NCI-H128 (cell line): ENCODE results near the gene SPON2.
A peak's percentile ranks its signal among the peaks of the same experiment; 100 is the strongest.

Experiments used
- DNase-seq: peaks from one replicate; lab custom pipeline; 2025; ENCODE audit not compliant: unreplicated experiment; lab: John Stamatoyannopoulos, UW

The SPON2 gene

DNA sequence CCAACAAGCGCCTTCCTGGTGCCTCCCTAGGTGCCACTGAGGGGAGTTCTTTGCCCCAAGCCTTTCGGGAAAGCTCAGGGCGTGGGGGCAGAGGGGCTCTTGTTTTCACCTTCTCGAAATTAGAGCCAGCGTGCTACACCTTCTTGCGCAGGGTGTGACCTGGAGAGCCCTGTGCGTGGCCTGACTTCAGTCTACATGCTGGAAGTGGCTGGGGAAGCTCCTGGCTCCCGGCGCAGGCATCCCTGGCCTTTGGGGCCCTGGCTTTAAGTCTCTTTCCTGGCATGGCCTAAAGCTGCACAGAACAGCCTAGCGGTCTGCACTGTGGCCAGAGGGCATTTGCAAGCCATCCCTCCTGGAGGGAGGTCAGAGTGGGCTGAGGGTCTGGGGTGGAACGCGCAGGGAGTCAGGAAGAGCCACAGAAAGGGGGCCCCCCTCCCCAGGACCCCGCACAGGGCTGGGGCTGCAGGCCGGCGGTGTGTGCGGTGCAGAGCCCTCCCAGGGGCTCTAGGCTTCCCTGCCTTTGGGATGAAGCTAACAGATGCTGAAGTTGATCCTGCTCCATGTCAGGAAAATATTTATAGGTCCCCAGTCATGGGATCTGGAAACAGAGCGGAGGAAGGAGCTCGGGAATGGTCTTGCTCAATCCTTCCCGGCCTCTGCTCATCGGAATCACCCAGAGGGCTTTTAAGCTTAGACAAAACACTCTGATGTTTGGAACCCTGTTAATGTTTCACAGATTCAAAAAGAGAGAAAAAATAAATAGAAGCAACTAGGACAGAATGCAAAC is 781 bp upstream of the SPON2 start:
- DNase-seq: no peak

DNA sequence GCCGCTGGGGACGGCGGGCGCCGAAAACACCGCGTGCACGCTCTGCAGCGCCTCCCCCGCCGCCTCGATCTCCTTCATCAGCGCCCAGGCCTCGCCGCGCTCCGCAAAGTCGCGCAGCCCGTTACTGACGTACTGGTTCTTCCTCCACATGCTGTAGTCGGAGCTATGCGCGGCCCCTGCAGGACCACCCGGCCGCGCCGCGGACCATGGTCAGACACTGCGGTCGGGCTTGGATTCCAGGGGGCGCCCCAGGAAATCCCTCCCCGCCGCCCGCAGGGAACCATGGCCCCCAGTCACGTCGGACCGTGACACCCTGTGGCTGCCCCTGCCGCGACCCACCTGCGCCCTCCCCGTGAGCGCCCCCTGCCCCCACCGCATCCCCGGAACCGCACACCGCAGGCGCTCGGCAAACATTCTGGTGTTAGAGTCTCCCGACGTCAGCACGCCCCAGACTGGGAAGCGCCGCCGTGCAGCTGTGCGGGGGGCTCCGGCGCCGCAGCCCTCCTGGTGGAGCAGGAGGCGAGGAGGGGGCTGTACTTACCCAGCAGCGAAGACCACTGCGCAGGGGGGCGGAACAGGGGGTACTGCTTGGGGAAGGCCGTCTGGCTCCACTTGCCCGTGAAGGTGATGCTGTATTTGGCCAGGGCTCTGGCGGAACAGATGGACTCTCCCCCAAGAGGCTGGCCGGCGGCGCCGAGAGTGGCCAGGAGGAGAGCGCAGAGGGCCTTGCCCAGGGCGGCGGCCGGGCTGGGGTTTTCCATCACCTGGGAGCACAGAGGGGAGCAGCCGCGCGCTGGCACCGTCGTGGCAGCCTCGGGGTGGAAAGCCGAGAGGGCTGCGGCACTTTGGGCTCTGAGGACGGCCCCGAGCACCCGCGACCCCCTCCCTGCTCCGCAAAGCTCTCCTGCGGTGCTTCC is 814 bp downstream of the SPON2 start:
- DNase-seq: no peak

GRCh38 chr4:1170976-1171310 is 1.4 kb downstream of the SPON2 start:
- no peak for DNase-seq

DNA sequence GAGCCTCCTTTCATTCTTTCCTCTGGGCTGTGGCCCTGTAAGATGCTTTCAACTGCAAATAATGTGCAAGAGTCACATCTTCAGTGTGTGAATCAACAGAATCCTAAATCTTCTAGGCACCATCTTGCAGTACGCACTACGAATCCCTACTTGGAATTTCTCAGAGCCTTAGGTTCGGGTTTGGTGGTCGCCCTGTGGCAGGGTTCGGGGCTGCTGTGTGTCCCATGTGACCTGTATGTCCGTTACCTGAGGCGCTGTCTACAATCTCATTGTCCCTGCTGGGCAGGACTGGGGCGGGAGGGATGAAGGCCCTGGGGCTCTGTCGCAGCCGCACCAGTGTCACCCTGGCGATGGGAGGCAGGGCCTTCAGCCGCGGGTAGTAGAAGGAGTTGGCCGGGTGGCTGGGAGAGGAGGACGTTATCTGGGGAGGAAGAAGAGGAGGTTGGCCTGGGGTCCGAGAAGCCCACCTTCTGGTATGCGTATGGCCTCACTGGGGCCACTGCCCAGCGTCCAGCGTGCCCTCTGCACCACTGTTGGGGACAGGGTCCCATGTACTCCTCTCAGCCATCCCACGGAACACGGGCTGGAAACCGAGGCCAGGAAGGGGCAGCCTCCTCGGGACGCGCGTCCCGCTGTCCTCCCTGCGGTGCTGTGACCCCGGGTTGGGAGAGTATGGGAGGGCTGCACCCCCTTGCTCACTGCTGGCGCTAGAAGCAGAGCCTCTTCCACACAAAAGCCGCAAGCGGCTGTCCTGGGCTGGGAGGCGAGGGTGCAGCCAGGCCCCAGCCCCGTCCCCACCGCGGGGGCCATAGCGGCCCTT is 2.0 kb downstream of the SPON2 start:
- DNase-seq: no peak

DNA sequence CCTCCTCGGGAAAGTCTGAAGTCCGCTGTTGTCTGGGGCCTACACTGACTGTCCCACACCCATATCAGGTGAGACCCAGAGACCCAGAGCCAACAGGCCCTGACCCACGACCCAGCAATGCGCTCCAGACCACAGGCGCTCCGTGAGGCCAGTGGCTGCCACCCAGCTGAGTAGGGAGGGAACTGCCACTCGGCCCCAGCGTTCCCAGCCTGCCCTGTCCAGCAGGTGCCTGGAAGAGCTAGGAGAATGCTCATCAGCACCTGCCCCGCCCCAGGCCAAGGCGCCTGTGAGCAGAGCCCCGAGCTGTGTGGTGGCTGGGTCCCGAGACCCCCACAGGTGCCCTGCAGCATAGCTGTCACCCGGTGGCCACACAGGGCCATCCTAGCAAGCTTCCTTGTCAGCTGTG is 2.7 kb downstream of the SPON2 start:
- no peak for DNase-seq

GRCh38 chr4:1169171-1169671 is 3.2 kb downstream of the SPON2 start:
- DNase-seq: no peak

- DNase-seq: no peak
Measured at GRCh38 chr4:1168191-1169101, 3.9 kb downstream of the SPON2 start.

DNA sequence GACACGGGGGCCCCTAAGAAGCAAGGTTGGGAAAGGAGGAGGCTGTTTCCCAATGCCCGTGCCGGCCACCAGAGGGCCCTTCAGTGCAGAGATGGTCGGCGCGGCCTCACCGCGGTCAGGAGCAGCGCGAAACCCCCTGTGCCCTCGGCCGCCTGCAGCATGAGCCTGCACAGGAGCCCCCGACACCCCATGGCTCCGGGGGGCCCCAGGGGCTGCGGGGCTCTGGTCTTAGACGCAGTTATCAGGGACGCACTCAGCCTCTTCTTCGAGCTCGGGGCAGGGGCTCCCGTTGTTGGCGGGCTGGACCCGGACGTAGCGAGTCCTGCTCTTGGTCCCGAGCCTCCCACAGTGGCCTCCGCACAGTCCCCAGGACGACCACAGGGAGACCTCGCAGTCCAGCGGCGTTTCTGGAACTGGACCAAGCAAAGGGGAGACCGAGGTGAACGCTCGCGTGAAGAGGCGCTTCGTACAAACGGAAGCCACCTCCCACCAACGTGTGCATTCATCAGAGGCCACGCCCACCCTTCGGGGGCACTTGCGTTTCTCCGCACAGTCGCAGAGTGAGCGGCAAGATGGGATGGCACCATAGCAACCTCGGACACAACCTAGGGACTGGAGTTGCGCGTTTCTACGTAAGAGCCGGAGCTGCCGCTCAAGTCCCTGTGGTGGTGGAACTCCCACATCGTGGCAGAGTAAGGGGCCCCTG is 5.0 kb downstream of the SPON2 start:
- peak; percentile 47 for DNase-seq

DNA sequence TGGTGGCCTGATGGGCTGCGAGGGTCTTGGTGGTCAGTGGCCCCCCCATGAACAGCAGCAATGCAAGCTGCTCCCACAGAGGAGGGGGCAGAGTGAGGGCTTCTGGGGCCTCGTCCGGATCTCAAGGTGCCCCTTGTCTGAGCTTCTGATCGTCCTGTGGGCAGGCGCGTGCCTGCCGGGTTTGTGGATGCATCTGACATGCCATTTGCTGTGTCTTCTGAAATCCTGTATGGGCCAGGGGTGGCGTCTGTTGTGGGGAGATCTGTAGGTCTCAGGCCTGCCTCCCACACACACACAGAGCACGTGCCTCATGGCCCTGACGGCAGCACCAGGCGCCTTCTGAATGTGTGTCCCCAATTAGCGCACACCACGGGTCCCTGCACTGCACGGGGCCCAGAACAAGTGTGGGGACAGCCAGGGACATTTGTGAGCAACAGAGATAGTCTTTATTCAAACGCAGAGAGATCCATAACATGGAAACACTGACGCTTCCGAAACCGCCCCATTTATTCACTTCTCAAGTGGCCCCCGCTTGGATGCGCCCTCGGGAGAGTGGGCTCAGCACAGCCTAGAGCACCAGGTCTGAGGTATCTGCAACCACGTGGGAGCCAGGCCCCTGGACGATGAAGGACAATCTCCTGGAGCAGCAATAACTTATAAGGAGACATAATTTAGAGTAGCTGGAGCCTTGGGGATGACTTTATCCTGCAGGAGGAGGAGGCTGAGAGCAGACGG is 5.7 kb downstream of the SPON2 start:
- no peak for DNase-seq

DNA sequence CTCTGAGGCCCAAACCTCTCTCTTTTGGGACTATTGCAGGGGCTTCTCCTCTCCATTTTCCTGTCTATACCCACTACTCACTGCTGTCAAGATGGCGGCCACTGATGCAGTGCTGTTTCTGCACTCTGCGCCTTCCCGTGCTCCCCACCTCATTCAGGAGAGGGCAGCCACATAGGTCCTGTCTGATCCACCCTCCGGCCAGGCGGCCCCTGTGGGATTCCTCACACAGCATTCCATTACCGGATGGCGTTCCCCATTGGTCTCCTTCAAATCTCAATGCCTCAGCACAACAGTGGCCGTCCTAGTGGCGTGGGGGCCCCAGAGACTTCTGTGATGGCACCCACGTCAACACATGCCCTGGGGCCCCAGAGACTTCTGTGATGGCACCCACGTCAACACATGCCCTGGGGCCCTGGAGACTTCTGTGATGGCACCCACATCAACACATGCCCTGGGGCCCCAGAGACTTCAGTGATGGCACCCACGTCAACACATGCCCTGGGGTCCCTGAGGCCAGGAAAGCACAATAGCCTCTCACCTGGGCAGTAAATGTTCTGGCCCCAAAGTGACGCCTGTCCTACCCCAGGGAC is 7.3 kb downstream of the SPON2 start:
- DNase-seq: no peak

- no peak for DNase-seq
Measured at GRCh38 chr4:1164444-1164843, 7.9 kb downstream of the SPON2 start.

DNA sequence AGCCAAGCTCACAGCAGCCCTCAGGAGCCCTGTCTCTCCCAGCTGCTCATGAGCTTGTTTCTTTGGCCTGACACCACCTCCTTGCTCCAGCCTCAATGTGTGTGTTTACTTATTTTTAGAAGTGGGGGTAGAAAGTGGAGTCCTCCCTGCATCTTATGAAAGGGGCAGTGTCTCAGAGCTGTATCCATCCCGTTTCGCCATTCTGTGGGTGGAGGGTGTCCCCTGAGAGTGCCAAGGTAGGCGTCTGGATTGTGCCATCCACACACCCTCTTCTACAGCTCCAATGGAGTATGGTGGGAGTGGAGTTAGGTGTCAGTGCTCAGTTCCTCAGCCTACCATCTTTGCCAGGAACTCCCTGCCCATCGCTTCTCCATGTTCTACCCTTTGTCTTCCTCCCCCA is 8.3 kb downstream of the SPON2 start:
- DNase-seq: no peak

DNA sequence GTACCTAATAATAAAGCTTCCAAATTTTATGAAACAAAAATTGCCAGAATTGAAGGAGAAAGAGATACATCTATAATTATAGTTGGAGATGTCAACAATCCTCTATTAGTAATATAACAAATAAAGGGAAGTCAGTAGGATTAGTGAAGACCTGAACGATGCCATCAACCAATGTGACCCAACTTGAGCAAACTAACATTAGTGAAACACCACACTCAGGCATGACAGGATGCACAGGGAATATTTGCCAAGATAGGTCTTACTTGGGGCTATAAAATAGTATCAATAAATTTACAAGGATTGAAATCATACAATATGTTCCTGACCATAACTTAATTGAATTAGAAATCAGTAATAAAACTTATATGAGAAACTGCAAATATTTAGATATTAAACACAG is 12.0 kb downstream of the SPON2 start:
- DNase-seq: no peak

DNA sequence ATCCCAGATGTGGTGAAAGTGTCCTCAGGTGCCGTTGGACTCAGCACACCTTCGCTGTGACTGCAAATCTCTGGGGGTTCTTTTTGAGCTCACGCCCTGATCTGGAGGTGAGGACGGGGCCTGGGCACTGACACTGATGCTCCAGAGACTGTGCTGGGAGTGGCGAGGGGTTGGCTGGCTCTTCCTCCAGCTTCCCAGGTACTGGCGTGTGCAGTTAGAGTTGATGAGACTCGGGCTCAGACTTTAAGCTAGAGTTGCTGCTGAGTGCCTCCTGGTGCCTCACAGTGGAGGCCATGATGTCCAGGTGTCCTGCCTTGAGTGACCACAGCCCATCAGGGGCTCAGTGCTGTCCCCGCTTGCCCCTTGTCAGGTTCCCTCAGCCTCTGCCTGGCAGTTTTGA is 16.3 kb downstream of the SPON2 start:
- no peak for DNase-seq

- DNase-seq: no peak
Measured at GRCh38 chr4:1155314-1155713, 17.1 kb downstream of the SPON2 start.

DNA sequence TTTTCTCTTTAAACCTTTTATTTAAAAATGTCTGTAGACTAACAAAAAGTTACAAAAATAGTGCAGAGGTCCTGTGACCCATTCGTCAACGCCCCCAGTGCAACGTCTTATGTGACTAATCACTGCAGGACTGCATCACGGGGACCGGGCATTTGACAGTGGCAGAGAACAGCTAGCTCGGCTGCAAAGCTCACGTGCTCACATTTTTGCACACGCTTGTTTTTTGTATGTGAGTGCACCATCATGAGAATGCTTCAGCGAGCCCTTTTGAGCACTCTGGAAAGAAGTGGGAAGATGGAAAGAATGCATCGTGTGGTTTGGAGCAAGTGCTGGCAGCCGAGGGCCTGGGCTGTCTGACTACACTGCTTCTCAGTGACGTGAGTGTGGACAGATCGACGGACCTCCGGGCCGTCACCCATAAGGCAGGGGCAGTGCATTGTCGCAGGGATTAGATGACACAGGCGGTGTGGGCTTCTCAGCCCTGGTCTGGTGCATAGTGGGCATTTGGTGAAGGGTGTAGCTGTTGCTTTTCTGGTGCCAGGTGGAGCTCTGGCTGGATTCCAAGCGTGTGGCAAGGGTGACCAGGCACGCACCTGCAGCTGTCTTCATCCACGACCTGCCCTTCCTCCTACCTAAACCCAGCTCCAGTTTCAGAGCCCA is 17.7 kb downstream of the SPON2 start:
- no peak for DNase-seq

DNA sequence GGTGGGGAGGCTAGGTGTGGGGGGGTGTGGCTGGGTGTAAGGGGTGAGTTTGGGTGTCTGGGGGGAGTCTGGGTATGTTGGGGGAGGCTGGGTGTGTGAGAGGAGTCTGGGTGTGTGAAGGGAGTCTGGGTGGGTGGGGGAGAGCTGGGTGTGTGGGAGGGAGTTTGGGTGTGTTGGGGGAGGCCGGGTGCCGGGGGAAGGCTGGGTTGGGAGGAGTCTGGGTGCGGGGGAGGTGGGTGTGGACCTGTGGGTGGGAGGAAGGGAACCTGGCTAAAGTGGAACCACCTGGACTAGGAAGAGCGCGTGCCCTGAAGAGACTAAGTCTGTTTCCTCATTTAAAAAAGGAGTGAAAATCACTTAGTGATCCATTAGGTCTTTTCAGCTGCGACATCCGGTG is 18.3 kb downstream of the SPON2 start:
- DNase-seq: no peak

DNA sequence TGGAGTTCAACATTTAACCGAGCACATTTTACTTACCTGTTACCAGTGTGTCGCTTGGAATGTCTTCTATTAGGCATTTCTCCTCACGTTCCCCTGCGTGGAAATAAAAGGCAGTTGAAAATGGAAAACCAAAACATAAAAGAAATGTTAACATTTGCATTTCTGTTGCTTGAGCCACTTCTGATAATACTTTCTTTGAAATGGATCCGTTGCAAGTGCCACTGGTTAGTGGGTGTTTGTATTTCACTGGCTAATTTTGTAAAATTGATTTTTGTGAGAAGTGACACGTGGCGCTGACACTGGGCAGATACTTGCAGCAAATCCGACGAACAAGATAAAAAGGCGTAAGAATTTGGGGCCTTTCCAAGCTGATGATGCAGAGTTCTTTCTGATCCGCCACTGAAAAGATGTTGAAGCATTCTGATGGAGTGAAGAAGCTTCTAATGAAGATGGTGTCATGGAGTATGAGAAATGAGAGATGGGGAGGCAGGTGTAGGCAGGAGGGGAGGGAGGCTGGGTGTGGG is 18.8 kb downstream of the SPON2 start:
- DNase-seq: no peak
